ENCODE results near the gene SFMBT2. TPM values are rescaled to one million over a fixed set of nuclear protein-coding genes. Genes with fewer than 3 reads are reported as not detected.

Gene SFMBT2
- total RNA-seq, 1 donor from 2014 or later, result 2.7 TPM

DNA sequence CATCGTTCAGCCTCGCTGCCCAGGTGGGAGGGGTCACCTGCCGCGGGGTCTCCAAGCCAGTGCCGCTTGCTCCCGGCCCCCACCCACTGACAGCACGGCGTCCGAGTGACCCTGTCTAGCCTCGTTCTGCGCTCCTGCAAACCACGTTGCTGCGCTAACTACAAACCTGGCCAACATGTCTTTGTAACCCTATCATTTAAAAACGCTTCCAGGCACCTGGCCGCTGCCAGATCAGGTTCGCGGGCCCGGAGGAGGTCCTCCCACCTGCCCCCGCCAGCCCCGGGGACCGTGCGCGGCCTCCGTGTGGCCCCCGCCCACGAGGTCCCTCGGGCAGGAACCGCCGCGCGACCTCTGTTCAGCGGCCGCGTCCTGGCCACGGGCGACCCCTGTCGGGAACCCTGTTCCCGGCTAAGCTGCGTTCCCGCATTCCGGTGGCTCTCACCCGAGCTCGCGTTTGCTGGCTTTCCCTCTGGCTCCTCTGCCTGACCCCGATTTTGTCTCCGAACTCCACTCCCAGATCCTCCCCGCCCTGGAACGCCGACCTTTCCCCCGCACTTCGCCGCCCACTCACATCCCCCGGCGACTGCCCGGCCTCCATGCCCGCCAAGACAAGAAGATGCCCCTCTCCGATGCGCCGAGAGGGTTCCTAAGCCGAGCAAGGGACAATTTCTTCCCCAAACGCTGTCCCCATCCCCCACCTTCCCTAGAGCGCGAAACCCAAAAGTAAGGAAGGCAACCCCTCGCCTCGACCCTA is 2.4 kb downstream of the SFMBT2 start:
- no peak overlapping the region for H3K27ac Mint-ChIP-seq (ENCODE audit: unreplicated experiment)
- DNase-seq (ENCODE audit: extremely low spot score, unreplicated experiment), result no peak

DNA sequence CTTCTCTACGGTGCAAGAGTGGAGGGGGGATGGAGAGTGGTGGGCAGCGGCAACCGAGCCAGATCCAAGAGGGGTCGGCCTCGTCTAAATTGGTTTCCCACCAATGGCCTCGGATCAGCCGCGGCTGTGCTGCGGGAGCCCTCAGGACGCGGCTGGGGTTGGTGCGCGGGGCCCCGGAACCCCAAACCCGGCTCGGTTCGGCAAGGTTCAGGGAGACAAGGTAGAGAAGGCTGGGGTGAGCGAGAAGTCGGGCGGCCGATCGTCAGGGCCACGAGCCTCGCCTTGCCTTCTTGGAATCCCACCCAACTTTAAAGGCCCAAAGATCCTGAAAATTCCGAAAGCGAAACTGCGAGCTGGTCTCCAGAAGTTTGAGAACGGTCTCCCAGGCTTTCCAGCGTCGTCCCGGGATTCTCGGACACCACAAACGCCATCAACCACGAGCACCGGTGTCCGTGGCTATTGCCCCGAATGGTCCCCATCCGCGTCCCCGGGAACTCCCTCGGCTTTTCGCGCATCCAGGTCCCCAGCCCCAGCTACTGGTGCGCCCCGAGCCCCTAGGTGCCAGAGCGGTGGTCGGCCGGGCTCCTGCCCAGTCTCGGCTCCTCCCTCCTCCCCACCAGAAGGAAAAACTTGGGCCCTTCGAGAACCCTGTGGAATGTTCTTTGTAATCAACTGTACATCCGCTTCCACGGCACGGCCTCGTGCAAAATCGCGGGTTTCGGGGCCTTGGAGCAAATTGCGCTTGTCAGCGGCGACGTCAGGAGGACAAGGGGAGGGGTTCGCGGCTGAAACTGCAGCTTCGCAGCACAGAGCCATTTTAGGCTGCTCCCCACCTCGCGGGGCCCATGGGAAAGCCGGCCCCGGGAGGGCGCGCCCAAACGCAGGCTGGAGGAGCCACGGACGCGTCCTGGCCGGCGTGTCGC is 3.2 kb downstream of the SFMBT2 start:
- Mint-ChIP-seq H3K36me3 (ENCODE audit: unreplicated experiment) (no peaks in the 10 kb centered on the region), H3K27me3 (ENCODE audit: unreplicated experiment) (peaks cover 37% of the 10 kb centered on the region), H3K4me1 (ENCODE audit: unreplicated experiment) (peaks cover 28% of the 10 kb centered on the region), H3K4me3 (ENCODE audit: unreplicated experiment) (peak overlapping the region; percentile 82), H3K27ac (ENCODE audit: unreplicated experiment) (no peak overlapping the region), H3K9me3 (ENCODE audit: unreplicated experiment) (no peaks in the 10 kb centered on the region)
- TF ChIP-seq, protein P1, sequence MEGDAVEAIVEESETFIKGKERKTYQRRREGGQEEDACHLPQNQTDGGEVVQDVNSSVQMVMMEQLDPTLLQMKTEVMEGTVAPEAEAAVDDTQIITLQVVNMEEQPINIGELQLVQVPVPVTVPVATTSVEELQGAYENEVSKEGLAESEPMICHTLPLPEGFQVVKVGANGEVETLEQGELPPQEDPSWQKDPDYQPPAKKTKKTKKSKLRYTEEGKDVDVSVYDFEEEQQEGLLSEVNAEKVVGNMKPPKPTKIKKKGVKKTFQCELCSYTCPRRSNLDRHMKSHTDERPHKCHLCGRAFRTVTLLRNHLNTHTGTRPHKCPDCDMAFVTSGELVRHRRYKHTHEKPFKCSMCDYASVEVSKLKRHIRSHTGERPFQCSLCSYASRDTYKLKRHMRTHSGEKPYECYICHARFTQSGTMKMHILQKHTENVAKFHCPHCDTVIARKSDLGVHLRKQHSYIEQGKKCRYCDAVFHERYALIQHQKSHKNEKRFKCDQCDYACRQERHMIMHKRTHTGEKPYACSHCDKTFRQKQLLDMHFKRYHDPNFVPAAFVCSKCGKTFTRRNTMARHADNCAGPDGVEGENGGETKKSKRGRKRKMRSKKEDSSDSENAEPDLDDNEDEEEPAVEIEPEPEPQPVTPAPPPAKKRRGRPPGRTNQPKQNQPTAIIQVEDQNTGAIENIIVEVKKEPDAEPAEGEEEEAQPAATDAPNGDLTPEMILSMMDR (IDR thresholded peaks at IDR 0.05), result no peak
- no peak for DNase-seq (ENCODE audit: extremely low spot score, unreplicated experiment)

More for the DNA sequence above, 2.4 kb downstream of the SFMBT2 start:
- H3K4me3 Mint-ChIP-seq (ENCODE audit: unreplicated experiment), result peak overlapping the region; percentile 82
- H3K36me3 Mint-ChIP-seq (ENCODE audit: unreplicated experiment), result no peaks in the 10 kb centered on the region
- peaks cover 28% of the 10 kb centered on the region for H3K4me1 Mint-ChIP-seq (ENCODE audit: unreplicated experiment)
- H3K9me3 Mint-ChIP-seq (ENCODE audit: unreplicated experiment), result no peaks in the 10 kb centered on the region
- TF ChIP-seq, protein P1 (IDR thresholded peaks at IDR 0.05), result peak; percentile 75
- peaks cover 42% of the 10 kb centered on the region for H3K27me3 Mint-ChIP-seq (ENCODE audit: unreplicated experiment)

DNA sequence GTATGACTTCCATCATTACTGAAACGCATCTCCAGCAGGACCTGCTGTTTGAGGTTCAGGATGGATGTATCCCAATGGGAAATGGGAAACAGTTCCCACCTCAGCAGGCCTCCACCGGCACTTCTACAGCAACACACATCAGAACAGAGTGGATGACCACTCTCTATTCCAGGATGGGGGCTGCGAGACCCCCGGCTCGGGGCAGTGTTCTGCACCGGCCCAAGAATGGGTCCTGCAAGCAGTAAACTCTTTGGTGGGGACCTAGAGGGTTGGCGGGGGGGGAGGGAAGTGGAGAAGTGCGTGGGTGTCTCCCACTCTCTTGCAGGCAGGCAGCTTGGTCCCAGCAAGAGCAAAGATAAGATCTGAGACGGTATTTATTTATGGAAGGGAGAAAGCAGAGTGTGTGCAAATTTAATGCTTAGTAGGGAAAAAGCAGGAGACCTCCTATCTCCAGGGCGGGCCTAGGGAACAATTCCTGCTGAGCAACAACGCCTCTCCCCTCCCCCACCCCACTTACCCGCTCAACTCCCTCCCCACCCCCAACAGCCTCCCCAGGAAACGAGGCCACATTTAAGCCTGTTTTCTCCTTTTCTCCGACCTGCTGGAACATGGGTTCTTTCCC is 4.0 kb downstream of the SFMBT2 start:
- Mint-ChIP-seq H3K9me3 (ENCODE audit: unreplicated experiment) (no peaks in the 10 kb centered on the region), H3K36me3 (ENCODE audit: unreplicated experiment) (no peaks in the 10 kb centered on the region), H3K4me1 (ENCODE audit: unreplicated experiment) (peaks cover 21% of the 10 kb centered on the region), H3K27me3 (ENCODE audit: unreplicated experiment) (peaks cover 29% of the 10 kb centered on the region), H3K4me3 (ENCODE audit: unreplicated experiment) (peak overlapping the region; percentile 29), H3K27ac (ENCODE audit: unreplicated experiment) (no peak overlapping the region)
- TF ChIP-seq, protein P1 (IDR thresholded peaks at IDR 0.05), result no peak
- no peak for DNase-seq (ENCODE audit: extremely low spot score, unreplicated experiment)

DNA sequence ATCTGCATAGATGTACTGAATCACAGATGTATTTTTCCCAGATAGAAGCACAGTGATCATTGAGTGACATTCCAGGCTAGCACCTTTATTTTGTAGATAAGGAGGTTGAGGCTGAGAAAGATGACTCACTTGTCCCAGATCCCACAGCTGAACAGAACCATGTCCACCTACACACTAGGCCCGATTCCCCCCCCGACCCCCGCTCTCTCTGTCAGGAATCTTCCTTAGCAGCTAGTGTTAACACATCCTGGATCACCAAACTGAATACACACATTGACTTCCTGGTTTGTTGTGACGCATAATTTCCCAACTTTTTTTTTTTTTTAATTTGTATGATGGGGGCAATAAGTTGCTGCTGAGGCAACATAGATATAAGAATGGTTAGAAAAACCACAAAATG is 5.2 kb downstream of the SFMBT2 start:
- TF ChIP-seq, protein P1 (IDR thresholded peaks at IDR 0.05), result no peak
- no peak for DNase-seq (ENCODE audit: extremely low spot score, unreplicated experiment)
- H3K9me3 Mint-ChIP-seq (ENCODE audit: unreplicated experiment), result no peaks in the 10 kb centered on the region
- H3K36me3 Mint-ChIP-seq (ENCODE audit: unreplicated experiment), result no peaks in the 10 kb centered on the region
- peaks cover 26% of the 10 kb centered on the region for H3K27me3 Mint-ChIP-seq (ENCODE audit: unreplicated experiment)
- no peak overlapping the region for H3K4me3 Mint-ChIP-seq (ENCODE audit: unreplicated experiment)
- no peak overlapping the region for H3K27ac Mint-ChIP-seq (ENCODE audit: unreplicated experiment)
- peaks cover 17% of the 10 kb centered on the region for H3K4me1 Mint-ChIP-seq (ENCODE audit: unreplicated experiment)
